GM12875 (cell line): Measurements from ENCODE around the gene NUP62CL.
A peak's percentile ranks its signal among the peaks of the same experiment; 100 is the strongest.

Experiments used
- H3K4me3 ChIP-seq: one replicate; pipeline ENCODE4 v1.5.1; 2011; ENCODE audit warnings: low read depth, low read length, control low read depth
- CTCF ChIP-seq: IDR thresholded peaks from 2 replicates; pipeline ENCODE4 v1.5.1; 2011; ENCODE audit warnings: low read depth, mild to moderate bottlenecking, control low read depth, inconsistent platforms, low read length, moderate library complexity, borderline replicate concordance; ENCODE audit not compliant: insufficient read depth

Gene NUP62CL

GRCh38 chrX:107205770-107206696 is at the start of gene NUP62CL, which contains the start of gene DNAAF6:
TSS of gene NUP62CL (minus strand) at chrX:107206433. CDS start at chrX:107175146, 31,287 bp downstream.
TSS of gene DNAAF6 (plus strand) at chrX:107206611. CDS start at chrX:107212876, 6,265 bp downstream.
- peak within 1 kb of the TSS; percentile 66 for H3K4me3 ChIP-seq

GRCh38 chrX:107228486-107228819 is 22.2 kb upstream of the NUP62CL start:
- no peak for TF ChIP-seq CTCF
- H3K4me3 ChIP-seq = no peak overlapping the region

More at GRCh38 chrX:107205770-107206696, at the start of gene NUP62CL, which contains the start of gene DNAAF6:
- no peak for TF ChIP-seq CTCF

- TF ChIP-seq CTCF = no peak
These were observed 21.7 kb upstream of the NUP62CL start for GRCh38 chrX:107227780-107228485.

GRCh38 chrX:107226757-107227156 is 20.5 kb upstream of the NUP62CL start:
- no peak overlapping the region for H3K4me3 ChIP-seq
- TF ChIP-seq CTCF = no peak

More at GRCh38 chrX:107227780-107228485, 21.7 kb upstream of the NUP62CL start:
- no peak overlapping the region for H3K4me3 ChIP-seq

GRCh38 chrX:107213477-107213876 is 7.2 kb upstream of the NUP62CL start:
- no peak for TF ChIP-seq CTCF
- no peak overlapping the region for H3K4me3 ChIP-seq

GRCh38 chrX:107207943-107208342 is 1.7 kb upstream of the NUP62CL start:
- no peak for TF ChIP-seq CTCF

More at GRCh38 chrX:107207943-107208342, 1.7 kb upstream of the NUP62CL start:
- no peak overlapping the region for H3K4me3 ChIP-seq
